Left hindlimb (tissue), 1 donor: ENCODE results near the gene MLXIP.

Experiments
- DNase-seq: peaks from one replicate; pipeline ENCODE4 v3.0.0-alpha.2; 2018

MLXIP gene

DNA sequence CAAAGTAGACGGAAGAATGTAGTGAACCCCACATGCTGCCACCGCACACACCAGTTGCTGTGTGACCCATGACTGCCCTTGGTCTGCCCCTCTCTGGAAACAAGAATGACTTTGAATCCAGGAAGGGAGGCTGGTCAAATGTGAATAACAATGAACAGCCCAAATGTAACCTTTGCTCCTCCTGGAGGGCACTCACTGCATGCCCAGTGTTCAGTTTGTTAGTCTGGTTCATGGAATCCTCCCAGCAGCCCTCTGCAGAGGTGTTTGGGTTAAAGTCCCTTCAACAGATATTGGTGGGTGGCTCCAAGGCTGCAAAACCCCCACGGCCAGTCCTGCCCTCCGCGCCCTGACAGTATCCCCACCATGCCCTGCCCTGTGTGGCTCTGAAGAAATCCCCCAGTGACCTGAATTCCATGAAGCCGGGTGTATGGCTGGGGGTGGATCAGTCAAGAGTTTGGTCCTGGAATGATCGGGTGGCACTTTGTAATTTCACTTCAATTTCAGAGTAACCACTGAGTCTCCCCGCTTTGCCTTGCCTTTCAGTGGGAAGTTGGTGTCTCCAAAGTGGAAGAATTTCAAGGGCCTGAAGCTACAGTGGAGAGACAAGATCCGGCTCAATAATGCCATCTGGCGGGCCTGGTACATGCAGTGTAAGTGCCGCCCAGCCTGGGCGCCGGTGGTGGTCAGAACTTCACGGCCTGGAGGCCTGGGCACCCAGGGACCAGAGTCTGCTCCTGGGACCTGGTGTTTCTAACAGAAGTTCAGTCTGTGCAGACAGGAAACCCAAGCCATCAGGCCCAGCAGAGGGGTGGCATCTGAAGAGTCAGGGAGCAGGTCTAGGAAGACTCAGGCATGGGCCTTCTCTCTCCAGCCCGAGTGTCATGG, 48.4 kb downstream of the MLXIP start:
- no peak for DNase-seq

DNA sequence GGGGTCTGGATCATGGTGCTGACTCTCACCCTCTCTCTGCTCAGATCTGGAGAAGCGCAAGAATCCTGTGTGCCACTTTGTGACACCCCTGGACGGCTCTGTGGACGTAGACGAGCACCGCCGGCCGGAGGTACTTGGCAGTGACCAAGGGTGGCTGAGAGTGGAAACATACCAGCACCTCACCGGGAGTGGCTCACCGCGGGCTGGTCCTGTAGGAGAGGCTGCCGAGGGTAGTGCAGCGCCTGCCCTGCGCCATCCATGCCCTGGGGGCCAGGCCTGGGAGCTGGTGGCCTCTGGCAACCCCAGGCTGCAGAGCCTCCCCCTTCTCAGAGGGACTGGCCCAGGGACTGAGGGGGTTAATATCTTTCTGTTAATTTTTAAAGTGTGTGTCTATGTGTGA, 49.3 kb downstream of the MLXIP start:
- no peak for DNase-seq

DNA sequence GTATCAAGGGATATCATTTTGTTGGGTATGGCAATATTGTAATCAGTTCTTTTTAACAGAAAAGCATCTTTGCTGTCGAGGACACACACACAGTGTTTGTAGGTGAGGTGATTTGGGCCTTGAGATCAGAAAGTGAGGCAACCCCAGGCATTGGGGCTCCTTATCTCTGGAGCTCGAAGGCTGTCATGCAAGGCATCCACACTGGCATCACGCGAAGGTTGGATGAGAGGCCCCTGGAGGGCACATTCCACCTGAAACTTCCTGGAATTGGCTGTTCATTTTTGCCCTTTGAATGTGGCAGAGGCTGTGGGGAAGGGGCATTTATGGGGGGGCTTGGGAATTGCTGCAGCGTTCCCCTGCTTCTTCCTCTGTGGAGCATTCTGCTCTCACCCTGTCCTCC, 49.9 kb downstream of the MLXIP start:
- DNase-seq: no peak

DNA sequence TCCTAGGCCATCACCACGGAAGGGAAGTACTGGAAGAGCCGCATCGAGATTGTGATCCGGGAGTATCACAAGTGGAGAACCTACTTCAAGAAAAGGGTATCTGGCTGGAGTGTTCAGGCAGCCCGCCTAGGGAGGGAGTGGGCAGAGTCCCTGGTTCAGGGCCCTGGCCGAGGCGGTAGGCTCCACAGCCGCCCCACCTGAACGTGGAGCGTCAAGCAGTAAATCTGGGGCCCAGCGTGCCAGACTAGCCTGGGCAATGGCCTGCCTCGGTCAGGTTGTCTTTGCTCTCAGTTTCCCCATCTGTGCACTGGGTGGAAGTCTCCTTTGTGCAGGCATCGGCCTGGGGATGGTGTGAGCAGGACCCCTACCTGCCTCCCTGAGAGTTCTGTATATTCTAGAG, 50.6 kb downstream of the MLXIP start:
- DNase-seq: no peak

DNA sequence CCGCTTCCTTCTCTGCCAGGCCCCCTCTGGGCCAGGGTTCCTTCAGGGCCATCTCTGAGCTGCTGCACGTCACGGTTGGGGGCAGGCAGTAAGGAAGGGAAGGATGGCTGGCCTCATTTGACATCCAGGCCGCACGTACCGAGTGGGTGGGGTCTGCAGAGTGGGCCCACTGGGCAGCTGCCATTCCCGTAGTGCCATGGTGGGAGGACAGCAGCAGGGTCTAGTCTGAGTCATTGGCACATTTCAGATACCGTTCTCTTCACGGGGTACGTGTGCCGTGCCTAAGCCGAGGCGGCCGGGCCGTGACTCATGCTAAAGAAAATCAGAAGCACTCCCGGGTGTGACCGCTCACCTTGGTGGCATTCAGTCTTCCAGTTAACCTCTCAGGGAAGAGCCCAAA, 51.6 kb downstream of the MLXIP start:
- no peak for DNase-seq

DNA sequence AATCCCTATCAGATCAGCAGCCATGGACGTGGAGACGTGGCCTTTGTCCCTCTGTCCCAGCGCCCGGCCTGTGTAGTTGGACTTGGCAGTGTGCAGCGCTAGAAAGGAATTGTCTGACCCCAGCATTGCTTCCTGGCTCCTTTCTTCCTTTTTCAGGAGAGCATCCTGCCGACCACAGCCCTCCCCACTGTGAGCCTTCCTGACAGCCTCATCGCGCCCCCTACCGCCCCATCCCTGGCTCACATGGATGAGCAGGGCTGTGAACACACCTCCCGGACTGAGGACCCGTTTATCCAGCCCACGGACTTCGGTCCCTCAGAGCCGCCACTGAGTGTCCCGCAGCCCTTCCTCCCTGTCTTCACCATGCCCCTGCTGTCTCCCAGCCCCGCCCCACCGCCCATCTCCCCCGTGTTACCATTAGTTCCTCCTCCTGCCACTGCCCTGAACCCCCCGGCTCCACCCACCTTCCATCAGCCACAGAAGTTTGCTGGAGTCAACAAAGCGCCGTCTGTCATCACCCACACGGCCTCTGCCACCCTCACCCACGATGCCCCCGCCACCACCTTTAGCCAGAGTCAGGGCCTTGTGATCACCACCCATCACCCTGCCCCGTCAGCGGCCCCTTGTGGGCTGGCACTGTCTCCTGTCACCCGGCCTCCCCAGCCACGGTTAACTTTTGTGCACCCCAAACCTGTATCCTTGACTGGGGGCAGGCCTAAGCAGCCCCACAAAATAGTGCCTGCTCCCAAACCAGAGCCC, 54.8 kb downstream of the MLXIP start:
- DNase-seq: no peak

DNA sequence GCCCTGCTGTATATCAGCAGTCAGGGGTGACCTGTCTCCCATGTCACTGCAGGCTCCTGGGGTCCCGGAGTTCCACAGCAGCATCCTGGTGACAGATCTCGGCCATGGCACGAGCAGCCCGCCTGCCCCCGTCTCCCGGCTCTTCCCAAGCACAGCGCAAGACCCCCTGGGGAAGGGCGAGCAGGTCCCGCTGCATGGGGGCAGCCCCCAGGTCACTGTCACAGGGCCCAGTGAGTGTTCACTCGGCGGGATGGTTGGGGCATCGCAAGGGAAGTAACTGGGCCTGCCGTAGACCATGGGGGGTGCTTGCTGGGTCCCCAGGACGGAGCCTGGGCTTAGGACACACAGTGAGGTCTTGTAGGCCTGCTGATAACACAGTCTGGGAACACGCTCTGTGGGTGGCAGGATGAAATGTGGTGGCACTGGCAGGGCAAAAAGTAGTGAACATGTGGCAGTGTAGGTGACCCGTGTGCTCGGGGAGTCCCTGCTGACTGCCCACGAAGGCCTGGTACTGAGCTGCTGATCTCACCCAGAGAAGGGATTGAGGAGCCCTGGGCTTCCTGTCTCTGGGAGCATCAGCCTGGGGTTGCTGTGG, 57.0 kb downstream of the MLXIP start:
- DNase-seq: no peak

DNA sequence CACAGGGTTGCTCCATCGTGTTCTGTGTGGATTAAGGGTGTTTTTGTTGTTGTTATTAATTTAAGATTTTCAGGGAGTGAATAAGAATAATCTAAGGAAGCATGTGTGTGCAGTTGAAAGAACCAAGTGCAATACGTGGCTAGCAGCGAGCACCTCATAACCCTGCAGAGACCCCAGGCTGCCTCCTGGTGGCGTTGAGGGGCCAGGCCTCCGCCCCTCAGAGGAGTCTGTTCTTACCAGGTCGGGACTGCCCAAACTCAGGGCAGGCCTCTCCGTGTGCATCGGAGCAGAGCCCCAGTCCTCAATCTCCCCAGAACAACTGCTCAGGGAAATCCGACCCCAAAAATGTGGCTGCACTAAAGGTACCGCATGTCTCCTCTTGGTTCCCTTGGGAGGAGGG, 58.7 kb downstream of the MLXIP start:
- no peak for DNase-seq

DNA sequence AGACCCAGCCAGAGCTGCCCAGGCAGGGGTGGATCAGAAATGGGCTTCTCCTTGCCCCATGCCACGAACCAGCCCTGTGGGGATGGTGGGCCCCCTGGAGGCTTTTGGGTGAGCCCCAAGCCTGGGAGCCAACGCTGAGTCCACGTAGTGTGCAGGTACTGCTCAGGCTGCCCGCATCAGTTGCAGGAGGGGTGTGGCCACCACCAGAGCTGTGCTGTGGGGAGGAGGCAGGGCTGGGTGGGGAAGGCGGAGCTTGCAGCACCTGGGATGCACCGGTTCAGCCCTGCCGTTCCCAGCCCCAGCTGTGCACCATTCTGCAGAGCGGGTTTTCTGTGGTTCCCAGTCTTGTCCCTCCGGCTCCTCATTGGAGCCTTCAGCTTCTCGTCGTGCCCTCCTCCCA, 59.1 kb downstream of the MLXIP start:
- no peak for DNase-seq

DNA sequence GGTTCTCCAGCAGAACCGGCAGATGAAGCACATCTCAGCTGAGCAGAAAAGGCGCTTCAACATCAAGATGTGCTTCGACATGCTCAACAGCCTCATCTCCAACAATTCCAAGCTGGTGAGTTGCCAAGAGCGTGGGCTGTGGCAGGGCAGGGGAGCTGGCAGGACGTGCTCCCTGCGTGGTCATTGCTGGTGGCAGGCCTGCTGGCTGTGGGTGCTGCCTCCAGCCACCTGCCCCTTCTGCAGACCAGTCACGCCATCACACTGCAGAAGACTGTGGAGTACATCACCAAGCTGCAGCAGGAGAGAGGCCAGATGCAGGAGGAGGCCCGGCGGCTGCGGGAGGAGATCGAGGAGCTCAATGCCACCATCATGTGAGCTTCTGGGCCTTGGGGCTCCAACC, 59.6 kb downstream of the MLXIP start:
- DNase-seq: no peak

DNA sequence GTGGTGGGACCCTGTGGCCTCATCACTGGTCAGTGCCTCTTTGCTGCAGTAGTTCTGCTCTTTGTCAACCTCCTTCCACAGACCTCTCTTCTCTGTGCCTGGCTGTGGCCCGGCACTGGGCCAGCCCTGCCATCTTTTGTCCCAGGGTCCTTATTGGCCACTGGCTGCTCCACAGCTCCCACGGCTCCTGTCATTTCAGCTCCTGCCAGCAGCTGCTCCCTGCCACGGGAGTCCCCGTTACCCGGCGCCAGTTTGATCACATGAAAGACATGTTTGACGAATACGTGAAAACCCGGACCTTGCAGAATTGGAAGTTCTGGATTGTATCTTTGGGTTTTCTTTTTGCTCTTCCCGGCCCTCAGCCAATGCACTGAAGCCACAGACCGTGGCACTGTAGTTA, 60.1 kb downstream of the MLXIP start:
- DNase-seq: no peak

DNA sequence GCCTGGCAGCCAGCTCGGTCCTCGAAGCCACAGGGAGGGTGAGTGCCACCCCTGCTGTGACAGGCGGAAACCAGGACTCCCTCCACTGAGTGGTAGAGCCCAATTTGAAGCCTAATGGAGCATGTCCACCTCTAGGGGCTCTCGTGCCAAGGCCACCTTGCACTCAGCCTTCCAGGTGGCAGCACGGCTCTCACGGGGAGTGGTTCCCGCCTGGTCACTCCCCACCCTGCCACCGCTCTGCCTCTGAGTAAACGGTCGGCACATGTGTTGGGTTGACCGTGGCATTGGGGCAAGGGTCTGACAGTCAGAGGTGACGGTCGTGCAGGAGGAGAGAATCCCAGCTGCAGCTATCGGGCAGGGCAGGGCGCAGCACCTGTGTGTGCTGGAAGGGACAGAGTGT, 60.7 kb downstream of the MLXIP start:
- no peak for DNase-seq

DNA sequence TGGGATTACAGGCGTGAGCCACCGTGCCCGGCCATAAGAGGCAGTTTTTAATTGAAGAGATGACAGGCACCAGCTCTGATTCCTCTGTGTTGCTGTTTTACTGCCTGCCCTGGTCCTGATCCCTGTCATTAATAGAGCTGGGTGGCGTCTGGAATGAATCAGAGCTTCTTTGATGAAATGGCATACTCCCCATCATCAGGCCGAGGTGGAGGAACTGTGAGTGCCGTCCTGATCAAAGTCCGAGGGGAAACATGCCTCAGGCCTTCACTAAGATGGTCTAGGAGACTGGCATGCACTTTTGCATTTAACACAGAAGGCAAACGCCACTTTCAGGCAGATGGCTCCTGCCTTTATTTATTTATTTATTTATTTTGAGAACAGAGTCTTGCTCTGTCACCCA, 61.4 kb downstream of the MLXIP start:
- DNase-seq: no peak

DNA sequence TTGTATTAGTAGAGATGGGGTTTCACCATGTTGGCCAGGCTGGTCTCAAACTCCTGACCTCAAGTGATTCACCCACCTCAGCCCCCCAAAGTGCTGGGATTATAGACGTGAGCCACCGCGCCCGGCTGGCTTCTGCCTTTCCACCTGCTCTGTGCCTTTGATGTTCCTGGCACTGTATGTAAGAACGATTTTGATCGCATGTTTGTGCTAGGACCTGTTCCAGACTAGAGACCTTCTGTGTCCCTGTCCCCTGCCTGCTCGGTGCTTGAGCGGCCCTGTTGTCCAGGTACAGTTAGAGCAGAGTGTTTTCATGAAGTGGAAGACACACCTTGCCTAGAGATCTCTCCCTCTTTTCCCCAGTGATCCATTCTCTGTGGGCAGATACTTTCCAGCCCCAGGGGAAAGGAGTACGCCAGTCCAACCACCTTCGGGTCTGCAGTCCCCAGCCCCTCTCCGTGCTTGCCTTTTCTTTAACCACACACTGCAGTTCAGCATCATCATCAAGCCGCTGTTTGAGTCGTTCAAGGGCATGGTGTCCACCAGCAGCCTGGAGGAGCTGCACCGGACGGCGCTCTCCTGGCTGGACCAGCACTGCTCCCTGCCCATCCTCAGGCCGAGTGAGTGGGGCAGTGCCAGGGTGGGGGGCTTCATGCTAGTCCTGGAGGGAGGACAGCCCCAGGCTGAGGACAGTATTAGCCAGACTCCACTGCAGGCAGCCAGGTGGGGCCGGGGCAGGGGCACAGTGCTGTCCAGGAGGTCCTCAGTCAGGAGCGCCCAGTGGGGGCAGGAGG, 62.1 kb downstream of the MLXIP start:
- DNase-seq: no peak

DNA sequence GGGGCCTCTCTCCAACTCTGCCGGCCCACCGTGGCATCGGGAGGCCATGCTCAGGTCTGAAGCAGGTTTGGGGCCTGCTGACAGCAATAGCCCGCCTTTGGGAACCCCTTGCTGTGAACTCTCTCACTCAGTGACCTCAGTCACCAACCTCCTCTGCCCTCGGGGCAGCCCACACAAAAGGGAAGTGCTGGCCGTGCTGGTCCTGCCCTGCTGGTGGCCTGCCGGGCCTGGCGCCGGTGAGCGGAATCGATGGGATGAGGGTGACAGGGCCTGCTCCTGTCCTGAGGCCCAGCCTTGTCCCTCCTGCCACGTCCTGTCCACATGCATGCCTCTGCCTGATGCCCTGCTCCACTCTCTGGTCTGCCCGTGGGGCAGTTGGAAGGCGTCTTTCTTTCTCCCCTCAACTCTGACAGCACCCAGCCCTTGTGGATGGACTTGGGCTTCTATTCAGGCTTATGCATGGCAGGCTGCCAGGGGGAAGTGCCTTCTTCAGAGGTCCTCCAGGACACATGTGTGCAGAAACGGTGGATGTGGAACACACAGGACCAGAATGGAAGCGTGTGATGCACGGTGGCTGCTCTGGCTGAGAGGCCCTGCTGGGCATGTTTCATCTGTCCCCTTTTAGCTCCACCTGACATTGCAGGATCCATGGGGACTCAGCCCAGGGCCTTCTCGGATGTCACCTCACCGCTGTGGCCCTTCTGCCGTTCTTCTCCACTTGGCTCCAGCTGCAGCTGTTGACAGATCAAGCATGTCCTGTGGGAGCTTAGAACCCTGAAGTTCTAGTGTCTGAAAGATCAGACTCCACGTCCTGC, 63.6 kb downstream of the MLXIP start:
- no peak for DNase-seq

DNA sequence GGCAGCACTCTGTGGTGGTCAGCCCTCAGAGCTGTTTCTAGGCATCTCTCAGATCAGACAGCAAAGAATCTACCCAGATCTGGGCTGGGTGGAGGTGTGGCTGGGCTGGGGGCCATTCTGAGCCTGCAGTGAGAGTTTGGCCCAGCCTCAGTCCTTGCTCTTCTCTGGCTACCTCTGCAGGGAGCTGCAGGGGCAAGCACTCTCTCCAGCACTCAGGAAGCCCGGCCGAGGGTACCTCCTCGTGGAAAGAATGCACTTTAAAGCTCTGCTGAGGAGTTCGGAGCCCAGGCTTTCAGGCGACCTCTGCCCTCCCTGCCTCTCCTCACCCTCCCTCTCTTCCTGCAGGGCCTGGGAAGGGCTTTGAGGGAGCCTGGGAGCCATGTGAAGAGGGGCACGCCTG, 64.3 kb downstream of the MLXIP start:
- no peak for DNase-seq

DNA sequence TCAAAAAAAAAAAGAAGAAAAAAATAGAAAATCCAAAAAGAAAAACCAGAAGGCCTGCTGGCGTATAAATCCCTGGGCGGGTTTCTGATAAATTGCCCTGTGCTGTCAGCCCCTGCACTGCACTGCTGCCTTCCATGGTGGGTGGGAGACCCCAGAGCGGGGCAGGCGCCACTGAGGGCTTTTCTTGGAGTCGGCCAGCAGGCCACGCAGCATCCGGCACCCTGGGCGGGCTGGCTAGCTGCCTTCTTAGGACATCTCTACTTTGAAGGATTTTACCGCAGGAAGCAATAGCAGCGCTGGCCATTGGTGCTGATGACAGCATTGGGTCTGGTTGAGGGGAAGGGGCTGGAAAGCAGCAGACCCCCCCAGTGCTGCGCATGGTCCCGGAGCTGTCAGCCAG, 66.3 kb downstream of the MLXIP start:
- DNase-seq: no peak

DNA sequence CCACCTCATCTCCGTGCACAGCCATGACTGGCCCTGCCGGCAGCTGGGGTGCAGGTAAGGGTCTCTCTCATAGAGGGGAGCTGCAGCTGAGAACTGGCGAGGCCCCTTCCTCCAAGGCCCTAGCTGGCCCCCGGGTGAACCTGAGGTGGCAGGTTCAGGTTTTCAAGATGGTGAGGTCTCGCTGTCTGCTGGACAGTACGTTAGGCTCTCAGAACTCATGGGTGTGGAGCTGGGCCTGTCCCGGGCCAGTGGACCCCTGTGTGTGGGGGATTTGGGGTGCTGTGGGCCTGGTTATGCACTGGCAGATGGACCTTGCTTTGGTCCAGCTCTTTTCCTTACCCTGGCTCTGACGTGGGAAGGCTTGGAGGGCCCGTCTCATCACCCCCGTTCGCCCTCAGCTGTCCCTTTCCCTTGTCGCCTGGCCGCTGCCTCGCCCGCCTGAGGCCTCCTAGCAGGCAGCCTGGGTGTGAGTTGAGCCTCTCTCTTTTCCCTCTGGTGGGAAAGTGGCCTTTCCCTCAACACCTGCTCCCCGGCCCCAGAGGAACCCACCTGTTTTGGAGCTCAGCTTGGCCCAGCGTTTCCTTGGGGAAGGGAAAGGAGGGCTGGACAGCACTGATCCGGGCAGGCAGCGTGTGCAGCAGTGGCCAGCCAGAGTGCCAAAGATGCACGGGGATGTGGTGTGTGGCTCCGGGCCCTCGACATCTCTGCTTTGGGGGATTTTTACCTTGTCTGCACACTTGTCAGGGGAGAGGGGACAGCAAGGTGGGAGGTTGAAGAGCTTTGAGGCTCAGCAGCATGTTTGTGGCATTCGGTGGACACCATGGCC, 67.2 kb downstream of the MLXIP start:
- no peak for DNase-seq

DNA sequence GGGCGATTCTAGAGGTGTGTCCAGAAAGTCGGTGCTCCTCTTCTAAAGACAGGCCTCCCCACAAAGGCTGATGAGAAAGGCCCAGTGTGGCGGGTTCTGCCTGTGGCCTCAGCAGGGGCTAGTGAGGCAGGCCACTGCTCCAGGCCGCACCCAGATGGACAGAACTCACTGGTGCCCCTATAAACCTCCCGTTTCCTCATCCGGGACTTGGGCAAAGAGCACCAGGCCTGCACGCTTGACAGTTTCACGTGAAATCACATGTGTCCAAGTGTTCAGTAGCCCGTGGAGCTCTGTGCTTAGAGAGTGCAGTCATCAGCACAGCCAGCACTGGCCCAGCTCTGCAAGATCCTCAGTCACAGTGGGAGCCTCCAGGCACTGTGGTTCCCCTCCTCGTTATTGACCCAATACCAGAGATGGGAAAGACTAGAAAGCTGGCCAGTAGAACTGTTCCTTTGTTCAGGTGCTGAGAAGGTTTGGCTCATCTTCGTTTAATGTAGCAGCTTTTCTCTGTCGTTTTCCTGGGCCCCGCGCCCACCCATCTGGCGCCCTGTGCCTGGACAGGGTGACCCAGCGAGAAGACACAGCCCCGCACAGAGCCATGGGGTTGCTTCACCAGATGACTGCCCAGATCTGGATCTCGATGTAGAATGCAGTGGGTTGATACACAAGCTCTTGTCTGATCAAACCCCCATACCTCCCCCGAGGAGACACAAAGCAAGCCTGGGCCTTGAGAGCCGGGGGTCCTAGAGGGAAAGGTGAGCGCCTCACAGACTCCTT, 69.1 kb downstream of the MLXIP start:
- no peak for DNase-seq

DNA sequence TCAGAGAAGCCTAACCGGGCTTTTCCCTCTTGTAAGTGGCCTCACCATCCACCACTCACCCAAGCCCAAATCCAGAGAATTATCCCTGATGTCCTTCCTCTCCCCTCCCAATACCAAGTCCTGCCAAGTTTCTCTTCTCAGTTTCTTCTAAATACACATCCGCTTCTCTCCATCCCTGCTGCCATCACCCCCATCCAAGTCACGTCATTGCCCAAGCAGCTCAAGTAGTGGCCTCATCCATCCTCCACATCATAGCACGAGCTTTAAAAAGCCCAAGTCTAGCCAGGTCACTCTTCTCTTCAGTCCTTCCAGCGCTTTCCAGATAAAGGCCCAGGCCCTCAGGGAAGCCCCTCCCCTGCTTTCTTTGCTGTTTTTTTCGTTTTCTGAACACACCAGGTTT, 70.1 kb downstream of the MLXIP start:
- no peak for DNase-seq
